Measurements from ENCODE around the gene PLXNA3. TPM values are rescaled to one million over a fixed set of nuclear protein-coding genes. Genes with fewer than 3 reads are reported as not detected.

Gene PLXNA3
- total RNA-seq, 1 donor from 2014 or later: 135 TPM

DNA sequence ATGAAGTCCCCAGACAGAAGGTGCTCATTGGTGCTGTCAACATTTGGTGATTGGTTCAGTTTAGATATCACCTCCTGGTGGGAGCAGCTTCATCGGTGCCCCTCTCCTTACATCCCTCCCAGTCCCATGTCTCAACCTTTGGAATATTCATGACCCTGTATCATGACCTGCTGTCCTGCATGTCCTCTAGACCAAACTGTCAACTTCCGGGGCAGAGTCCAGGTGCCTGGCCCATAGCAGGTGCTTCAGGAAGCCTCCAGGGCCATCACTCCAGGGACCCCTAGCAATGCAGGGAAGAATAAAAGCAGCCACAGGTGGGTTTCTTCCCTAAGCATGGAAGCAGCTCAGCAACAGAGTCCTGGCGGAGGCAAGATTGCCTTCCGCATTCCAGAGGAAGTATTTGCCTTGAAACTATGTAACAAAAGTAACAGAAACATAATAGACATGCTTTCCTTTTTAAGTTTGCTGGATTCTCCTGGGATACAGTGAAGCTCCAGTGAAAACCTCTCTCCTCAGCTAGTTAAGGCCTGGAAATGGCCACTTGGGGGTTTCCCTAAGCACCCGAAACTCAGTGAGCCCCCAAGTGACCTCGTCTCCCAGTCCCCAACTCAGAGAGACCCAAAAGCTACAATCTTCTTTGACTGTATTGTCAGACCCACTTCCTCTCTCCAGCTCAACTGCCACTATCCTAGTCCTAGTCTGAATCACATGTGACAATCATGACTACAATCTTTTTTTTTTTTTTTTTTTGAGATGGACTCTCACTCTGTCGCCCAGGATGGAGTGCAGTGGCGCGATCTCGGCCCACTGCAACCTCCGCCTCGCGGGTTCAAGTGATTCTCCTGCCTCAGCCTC lies 30.9 kb upstream of the PLXNA3 start:
- H3K27ac Mint-ChIP-seq: no peak overlapping the region
- no peak overlapping the region for H3K4me3 Mint-ChIP-seq (ENCODE audit: low read depth)
- peaks cover 16% of the 10 kb centered on the region for H3K4me1 Mint-ChIP-seq (ENCODE audit: low read depth)
- no peak for DNase-seq (ENCODE audit: low spot score, unreplicated experiment)
- peaks cover 6% of the 10 kb centered on the region for H3K36me3 Mint-ChIP-seq (ENCODE audit: insufficient read depth)
- H3K9me3 Mint-ChIP-seq (ENCODE audit: low read depth): peaks cover 12% of the 10 kb centered on the region
- TF ChIP-seq CTCF (IDR thresholded peaks at IDR 0.05; ENCODE audit: unreplicated experiment): no peak
- no peaks in the 10 kb centered on the region for H3K27me3 Mint-ChIP-seq

DNA sequence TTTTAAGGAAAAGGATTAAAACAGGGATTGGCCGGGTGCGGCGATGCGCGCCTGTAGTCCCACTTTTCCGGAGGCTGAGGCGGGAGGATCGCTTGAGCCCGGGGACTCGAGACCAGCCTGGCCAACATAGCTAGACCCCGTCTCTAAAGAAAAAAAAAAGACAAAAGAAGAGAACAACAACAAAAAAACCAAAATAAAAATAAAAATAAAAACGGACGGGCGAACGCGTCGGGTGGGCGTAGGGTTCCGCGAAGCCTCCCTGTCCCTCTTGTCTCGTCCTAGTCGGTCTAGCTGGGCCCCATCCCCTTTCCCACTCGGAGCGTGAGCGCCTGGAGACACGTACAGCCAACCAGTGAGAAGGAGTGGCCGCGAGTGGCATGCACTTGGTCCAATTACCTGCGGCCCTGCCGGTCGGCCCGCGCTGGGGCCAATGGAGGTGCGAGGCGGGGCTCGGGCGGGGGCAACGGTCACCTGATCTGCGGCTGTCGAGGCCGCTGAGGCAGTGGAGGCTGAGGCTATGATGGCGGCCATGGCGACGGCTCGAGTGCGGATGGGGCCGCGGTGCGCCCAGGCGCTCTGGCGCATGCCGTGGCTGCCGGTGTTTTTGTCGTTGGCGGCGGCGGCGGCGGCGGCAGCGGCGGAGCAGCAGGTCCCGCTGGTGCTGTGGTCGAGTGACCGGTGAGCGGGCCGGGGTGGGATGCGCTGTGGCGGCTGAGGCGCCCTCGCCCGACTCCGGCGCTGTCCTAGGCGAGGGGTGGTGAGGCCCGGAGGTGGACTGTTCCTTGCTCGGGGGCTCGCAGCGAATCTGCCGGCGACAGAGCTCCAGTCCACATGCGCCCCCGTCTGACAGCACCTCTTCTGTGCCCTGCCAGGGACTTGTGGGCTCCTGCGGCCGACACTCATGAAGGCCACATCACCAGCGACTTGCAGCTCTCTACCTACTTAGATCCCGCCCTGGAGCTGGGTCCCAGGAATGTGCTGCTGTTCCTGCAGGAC lies 29.6 kb upstream of the PLXNA3 start, which contains the start of gene ATP6AP1:
ATP6AP1 (plus strand) TSS at position 502 of the 996 bp plus-strand sequence; CDS start at position 518, 16 bp downstream.
- Mint-ChIP-seq H3K36me3 (ENCODE audit: insufficient read depth) (peaks cover 9% of the 10 kb centered on the region), H3K9me3 (ENCODE audit: low read depth) (peaks cover 12% of the 10 kb centered on the region), H3K27ac (peak within 1 kb of the TSS; percentile 49), H3K27me3 (no peaks in the 10 kb centered on the region), H3K4me1 (ENCODE audit: low read depth) (peaks cover 16% of the 10 kb centered on the region), H3K4me3 (ENCODE audit: low read depth) (peak within 1 kb of the TSS; percentile 74)
- no peak for TF ChIP-seq CTCF (IDR thresholded peaks at IDR 0.05; ENCODE audit: unreplicated experiment)
- DNase-seq (ENCODE audit: low spot score, unreplicated experiment): peak; percentile 80

DNA sequence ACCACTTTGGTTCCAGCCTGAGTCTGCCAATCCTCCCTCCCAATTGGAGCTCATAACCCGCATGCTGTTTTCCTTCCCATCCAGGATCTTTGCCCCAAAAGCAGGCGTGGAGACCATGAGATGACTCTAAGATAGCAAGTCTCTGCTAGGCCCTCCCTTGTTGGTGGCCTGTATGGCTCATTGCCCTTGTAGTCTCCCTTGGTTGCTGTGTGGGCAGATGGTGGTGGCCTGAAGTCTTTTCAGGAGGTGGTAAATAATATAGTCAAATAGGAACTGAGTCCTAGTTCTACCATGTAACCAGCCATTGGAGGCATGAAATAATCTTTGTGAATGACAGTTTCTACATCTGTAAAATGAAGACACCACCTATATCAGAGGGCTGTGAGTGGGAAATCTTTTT lies 28.4 kb upstream of the PLXNA3 start:
- Mint-ChIP-seq H3K4me3 (ENCODE audit: low read depth) (peak overlapping the region; percentile 74), H3K9me3 (ENCODE audit: low read depth) (peaks cover 8% of the 10 kb centered on the region), H3K27ac (no peak overlapping the region), H3K4me1 (ENCODE audit: low read depth) (peaks cover 16% of the 10 kb centered on the region), H3K36me3 (ENCODE audit: insufficient read depth) (peaks cover 9% of the 10 kb centered on the region), H3K27me3 (no peaks in the 10 kb centered on the region)
- no peak for DNase-seq (ENCODE audit: low spot score, unreplicated experiment)
- TF ChIP-seq CTCF (IDR thresholded peaks at IDR 0.05; ENCODE audit: unreplicated experiment): no peak

DNA sequence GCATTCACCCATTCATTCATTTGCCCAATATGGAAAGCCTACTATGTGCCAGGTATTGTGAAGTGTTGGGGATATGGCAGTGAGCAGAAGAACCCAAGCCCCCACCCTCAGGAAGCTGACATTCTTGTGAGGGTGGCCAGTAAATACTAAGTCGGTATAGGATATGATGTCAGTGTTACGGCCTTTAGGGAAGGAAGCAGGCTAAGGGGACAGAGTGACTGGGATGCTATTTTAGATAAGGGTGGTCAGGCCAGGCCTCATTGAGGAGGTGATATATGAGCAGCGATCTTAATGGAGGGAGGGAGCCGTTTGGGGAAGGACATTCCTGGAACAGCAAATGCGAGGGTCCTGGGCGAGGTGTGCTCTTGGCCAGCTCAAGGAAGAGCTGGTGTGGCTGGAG lies 27.6 kb upstream of the PLXNA3 start:
- no peak for TF ChIP-seq CTCF (IDR thresholded peaks at IDR 0.05; ENCODE audit: unreplicated experiment)
- Mint-ChIP-seq H3K27ac (no peak overlapping the region), H3K4me1 (ENCODE audit: low read depth) (peaks cover 16% of the 10 kb centered on the region)

GRCh38 chrX:154430916-154431315 lies 27.2 kb upstream of the PLXNA3 start:
- TF ChIP-seq CTCF (IDR thresholded peaks at IDR 0.05; ENCODE audit: unreplicated experiment): no peak
- Mint-ChIP-seq H3K36me3 (ENCODE audit: insufficient read depth) (peaks cover 9% of the 10 kb centered on the region), H3K27me3 (no peaks in the 10 kb centered on the region), H3K9me3 (ENCODE audit: low read depth) (peaks cover 8% of the 10 kb centered on the region), H3K4me3 (ENCODE audit: low read depth) (no peak overlapping the region), H3K4me1 (ENCODE audit: low read depth) (peaks cover 16% of the 10 kb centered on the region), H3K27ac (no peak overlapping the region)
- DNase-seq (ENCODE audit: low spot score, unreplicated experiment): no peak

More for the DNA sequence above, 27.6 kb upstream of the PLXNA3 start:
- Mint-ChIP-seq H3K36me3 (ENCODE audit: insufficient read depth) (peaks cover 9% of the 10 kb centered on the region), H3K4me3 (ENCODE audit: low read depth) (no peak overlapping the region), H3K9me3 (ENCODE audit: low read depth) (peaks cover 8% of the 10 kb centered on the region), H3K27me3 (no peaks in the 10 kb centered on the region)
- no peak for DNase-seq (ENCODE audit: low spot score, unreplicated experiment)
